ENCODE measurements around the gene ARMC7. TPM values are rescaled to one million over a fixed set of nuclear protein-coding genes. Genes with fewer than 3 reads are reported as not detected.

The ARMC7 gene
- total RNA-seq, 4 donors from 2014 or later = 0.29 to 9.2 (median 2.0) TPM

GRCh38 chr17:75096082-75096625 lies 13.6 kb upstream of the ARMC7 start:
- Histone ChIP-seq H3K27me3 (no peaks in the 10 kb centered on the region), H3K4me3 (no peak overlapping the region), H3K36me3 (no peaks in the 10 kb centered on the region), H3K4me1 (no peaks in the 10 kb centered on the region), H3K9me3 (no peaks in the 10 kb centered on the region), H3K27ac (no peak overlapping the region)
- no peak for DNase-seq
- TF ChIP-seq POLR2A (IDR thresholded peaks at IDR 0.05) = no peak
- no peak for TF ChIP-seq CTCF (IDR thresholded peaks at IDR 0.05)
- intact Hi-C loops (cut with DNase I; ENCODE audit: low total_unique reads) = no loop called here

- H3K27ac ChIP-seq = no peak overlapping the region
- intact Hi-C loops (cut with DNase I; ENCODE audit: low total_unique reads) = no loop called here
Measured at GRCh38 chr17:75097865-75098264, 11.9 kb upstream of the ARMC7 start.

GRCh38 chr17:75098861-75099260 lies 10.9 kb upstream of the ARMC7 start:
- intact Hi-C loops (cut with DNase I; ENCODE audit: low total_unique reads) = no loop called here
- H3K4me3 ChIP-seq = no peak overlapping the region
- H3K27ac ChIP-seq = no peak overlapping the region
- no peak for DNase-seq
- no peaks in the 10 kb centered on the region for H3K36me3 ChIP-seq
- no peaks in the 10 kb centered on the region for H3K27me3 ChIP-seq
- no peaks in the 10 kb centered on the region for H3K4me1 ChIP-seq
- TF ChIP-seq CTCF (IDR thresholded peaks at IDR 0.05) (no peak), POLR2A (IDR thresholded peaks at IDR 0.05) (no peak)
- H3K9me3 ChIP-seq = no peaks in the 10 kb centered on the region

More at GRCh38 chr17:75097865-75098264, 11.9 kb upstream of the ARMC7 start:
- TF ChIP-seq CTCF (IDR thresholded peaks at IDR 0.05) (no peak), POLR2A (IDR thresholded peaks at IDR 0.05) (no peak)
- no peaks in the 10 kb centered on the region for H3K27me3 ChIP-seq
- no peaks in the 10 kb centered on the region for H3K36me3 ChIP-seq
- no peaks in the 10 kb centered on the region for H3K4me1 ChIP-seq
- no peak overlapping the region for H3K4me3 ChIP-seq
- DNase-seq = no peak
- no peaks in the 10 kb centered on the region for H3K9me3 ChIP-seq

GRCh38 chr17:75099881-75100595 lies 9.7 kb upstream of the ARMC7 start:
- no peaks in the 10 kb centered on the region for H3K4me1 ChIP-seq
- H3K27ac ChIP-seq = no peak overlapping the region
- no peak overlapping the region for H3K4me3 ChIP-seq
- H3K27me3 ChIP-seq = no peaks in the 10 kb centered on the region
- intact Hi-C loops (cut with DNase I; ENCODE audit: low total_unique reads) = no loop called here
- TF ChIP-seq POLR2A (IDR thresholded peaks at IDR 0.05) (no peak), CTCF (IDR thresholded peaks at IDR 0.05) (no peak)
- no peaks in the 10 kb centered on the region for H3K36me3 ChIP-seq
- no peak for DNase-seq
- H3K9me3 ChIP-seq = no peaks in the 10 kb centered on the region

- Histone ChIP-seq H3K27me3 (no peaks in the 10 kb centered on the region), H3K27ac (no peak overlapping the region), H3K36me3 (no peaks in the 10 kb centered on the region), H3K4me1 (no peaks in the 10 kb centered on the region), H3K4me3 (no peak overlapping the region), H3K9me3 (no peaks in the 10 kb centered on the region)
- intact Hi-C loops (cut with DNase I; ENCODE audit: low total_unique reads) = no loop called here
- DNase-seq = no peak
- TF ChIP-seq CTCF (IDR thresholded peaks at IDR 0.05) = no peak
- no peak for TF ChIP-seq POLR2A (IDR thresholded peaks at IDR 0.05)
Measured at GRCh38 chr17:75102385-75102821, 7.4 kb upstream of the ARMC7 start.

All from uterus (tissue), 4 donors.